ENCODE data around the gene NMD3.

Gene NMD3

GRCh38 chr3:161199926-161200325 is 21.2 kb upstream of the NMD3 start:
- TF ChIP-seq CTCF (conservative IDR thresholded peaks at IDR 0.05): no peak
- H3K27ac ChIP-seq: no peak overlapping the region

- TF ChIP-seq CTCF (conservative IDR thresholded peaks at IDR 0.05): no peak
- no peak overlapping the region for H3K27ac ChIP-seq
Measured at GRCh38 chr3:161203485-161204098, 17.5 kb upstream of the NMD3 start.

DNA sequence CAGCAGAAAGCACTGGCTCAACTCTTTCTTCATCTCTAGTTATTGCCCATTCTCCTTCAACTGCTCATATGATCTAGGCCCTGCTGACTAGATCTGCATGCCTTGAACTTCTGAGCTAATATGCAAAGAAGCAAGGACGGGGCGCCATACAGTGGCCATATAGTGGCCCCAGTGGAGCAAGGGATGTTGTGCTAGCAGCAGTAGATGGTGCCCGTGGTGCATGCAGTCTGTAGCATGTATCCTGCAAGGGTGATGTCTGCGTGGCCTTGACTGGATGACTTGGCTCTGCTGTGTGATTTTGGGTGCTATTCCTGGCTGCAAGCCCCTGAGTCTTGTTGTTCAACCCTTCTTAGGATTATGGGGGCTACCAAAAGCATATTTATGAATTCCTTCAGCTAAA is 12.2 kb upstream of the NMD3 start:
- TF ChIP-seq CTCF (conservative IDR thresholded peaks at IDR 0.05): no peak
- no peak overlapping the region for H3K27ac ChIP-seq

- no peak for TF ChIP-seq CTCF (conservative IDR thresholded peaks at IDR 0.05)
- no peak overlapping the region for H3K27ac ChIP-seq
Measured at GRCh38 chr3:161212171-161212771, 8.8 kb upstream of the NMD3 start.

DNA sequence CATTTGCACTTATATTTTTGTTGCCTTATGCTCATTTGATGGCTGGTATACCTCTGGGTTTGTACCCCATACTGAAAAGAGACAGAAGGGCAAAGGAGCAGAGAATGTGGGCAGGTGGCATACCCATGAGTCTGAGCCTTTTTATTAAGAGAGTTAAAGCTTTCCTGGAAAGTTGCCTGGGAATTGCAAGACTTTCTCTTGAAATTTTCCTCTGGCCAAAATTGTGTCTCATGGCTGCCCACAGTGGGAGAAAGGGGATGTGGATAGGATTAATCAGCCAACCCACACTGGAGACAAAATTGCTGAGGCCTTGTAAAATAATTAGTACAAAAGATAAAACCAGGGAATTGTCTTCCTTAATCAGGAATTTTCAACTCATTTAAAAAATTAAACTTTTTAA is 8.2 kb upstream of the NMD3 start:
- TF ChIP-seq CTCF (conservative IDR thresholded peaks at IDR 0.05): no peak
- no peak overlapping the region for H3K27ac ChIP-seq

DNA sequence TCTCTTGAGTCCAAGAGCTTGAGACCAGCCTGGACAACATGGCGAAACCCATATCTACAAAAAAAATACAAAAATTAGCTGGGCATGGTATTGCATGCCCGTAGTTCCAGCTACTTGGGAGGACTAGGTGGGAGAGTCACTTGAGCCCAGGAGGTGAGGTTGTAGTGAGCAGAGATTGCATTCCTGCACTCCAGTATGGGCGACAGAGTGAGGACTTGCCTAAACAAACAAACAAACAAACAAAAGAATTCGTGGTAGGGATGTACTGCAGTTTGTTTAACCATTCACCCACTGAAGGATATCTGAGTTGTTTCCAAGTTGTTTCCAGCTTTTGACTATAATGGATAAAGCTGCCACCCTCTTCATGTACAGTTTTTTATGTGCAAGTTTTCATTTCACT is 7.5 kb upstream of the NMD3 start:
- no peak for TF ChIP-seq CTCF (conservative IDR thresholded peaks at IDR 0.05)
- H3K27ac ChIP-seq: no peak overlapping the region

- TF ChIP-seq CTCF (conservative IDR thresholded peaks at IDR 0.05): no peak
- H3K27ac ChIP-seq: no peak overlapping the region
Measured at GRCh38 chr3:161215185-161215584, 5.9 kb upstream of the NMD3 start.
